GM19468 (cell line): ENCODE measurements around the gene IFIT2.

Experiments used
- ATAC-seq: cut with Tn5 transposase; IDR thresholded peaks from one replicate; pipeline ENCODE4 v1.9.1; 2021; ENCODE audit warnings: mild to moderate bottlenecking, moderate library complexity, moderate number of reproducible peaks; ENCODE audit not compliant: unreplicated experiment; ENCODE audit errors: extremely low read depth

Gene IFIT2

GRCh38 chr10:89357975-89358374, 56.1 kb downstream of the IFIT2 start:
- ATAC-seq: no peak
